IMR-90 (cell line): ENCODE measurements around the gene WNT10A. TPM values are rescaled to one million over a fixed set of nuclear protein-coding genes. Genes with fewer than 3 reads are reported as not detected.

ENCODE experiments used
- ATAC-seq: fragments of 200-7000 bp; cut with Tn5 transposase; 2 replicates; pipeline ENCODE4 v1.9.1; 2020; ENCODE audit warnings: low read depth, mild to moderate bottlenecking, moderate library complexity
- BruUV-seq: library from RNA; stranded (reverse); fragments of 400-500 nt; replicated peaks from 2 replicates; lab custom pipeline; 2021; lab: Mats Ljungman, UMichigan
- CTCF ChIA-PET: fragments of 300-600 bp; formaldehyde crosslinking; extraction: SDS; loops from one replicate; lab custom pipeline; 2021; ENCODE audit warnings: antibody characterized with exemption; lab: Yijun Ruan, JAX
- POLR2A ChIA-PET: fragments of 300-600 bp; sonication (Branson Sonifier 250); formaldehyde crosslinking; loops from one replicate; lab custom pipeline; 2022; ENCODE audit warnings: antibody characterized with exemption; ENCODE audit not compliant: unreplicated experiment; lab: Charles Lee
- DNase-seq: peaks from one replicate; pipeline ENCODE4 v3.0.0; 2013
- H2AFZ ChIP-seq: replicated peaks from 2 replicates; pipeline ENCODE3; 2013; ENCODE audit warnings: low read length, mild to moderate bottlenecking; ENCODE audit not compliant: poor library complexity
- H2AK5ac ChIP-seq: 2 replicates; pipeline ENCODE4 v1.6.1; 2013; ENCODE audit warnings: low read depth, low read length, inconsistent platforms
- H2AK9ac ChIP-seq: replicated peaks from 2 replicates; pipeline ENCODE3; 2013; ENCODE audit warnings: mild to moderate bottlenecking, low read depth, low read length, moderate library complexity; ENCODE audit not compliant: poor library complexity
- H2BK120ac ChIP-seq: 2 replicates; pipeline ENCODE4 v1.6.1; 2013; ENCODE audit warnings: low read depth, low read length, inconsistent platforms
- H2BK15ac ChIP-seq: 3 replicates; pipeline ENCODE4 v1.6.1; 2013; ENCODE audit warnings: low read depth, low read length, inconsistent platforms
- H2BK20ac ChIP-seq: 2 replicates; pipeline ENCODE4 v1.6.1; 2013; ENCODE audit warnings: low read depth, mild to moderate bottlenecking, inconsistent platforms, low read length, moderate library complexity
- H2BK5ac ChIP-seq: 2 replicates; pipeline ENCODE4 v1.6.1; 2013; ENCODE audit warnings: mild to moderate bottlenecking, low read depth, low read length, inconsistent platforms; ENCODE audit not compliant: poor library complexity, severe bottlenecking
- H3K14ac ChIP-seq: replicated peaks from 2 replicates; pipeline ENCODE4 v1.6.1; 2013; ENCODE audit warnings: low read depth, low read length, inconsistent platforms
- H3K18ac ChIP-seq: 2 replicates; pipeline ENCODE4 v1.6.1; 2013; ENCODE audit warnings: low read depth, low read length, control low read depth
- H3K23ac ChIP-seq: 2 replicates; pipeline ENCODE4 v1.6.1; 2013; ENCODE audit warnings: low read depth, low read length, inconsistent platforms
- H3K27ac ChIP-seq: 2 replicates; pipeline ENCODE4 v1.5.1; 2013; ENCODE audit warnings: mild to moderate bottlenecking, control low read depth, low read length; ENCODE audit not compliant: insufficient read depth
- H3K27me3 ChIP-seq: 2 replicates; pipeline ENCODE4 v1.6.1; 2013; ENCODE audit warnings: low read length; ENCODE audit not compliant: control insufficient read depth, insufficient read depth
- H3K36me3 ChIP-seq: 2 replicates; pipeline ENCODE4 v1.6.1; 2013; ENCODE audit warnings: low read length, mixed read lengths; ENCODE audit not compliant: control insufficient read depth, insufficient read depth
- H3K4ac ChIP-seq: 2 replicates; pipeline ENCODE4 v1.6.1; 2013; ENCODE audit warnings: low read depth, low read length, inconsistent platforms
- H3K4me1 ChIP-seq: 2 replicates; pipeline ENCODE4 v1.6.1; 2013; ENCODE audit warnings: low read length, mixed read lengths; ENCODE audit not compliant: control insufficient read depth, insufficient read depth
- H3K4me2 ChIP-seq: 2 replicates; pipeline ENCODE4 v1.6.1; 2013; ENCODE audit warnings: low read depth, mild to moderate bottlenecking, control low read depth, low read length, moderate library complexity
- H3K4me3 ChIP-seq: 2 replicates; pipeline ENCODE4 v1.5.1; 2013; ENCODE audit warnings: low read depth, mild to moderate bottlenecking, control low read depth, low read length, moderate library complexity; ENCODE audit not compliant: insufficient read depth
- H3K56ac ChIP-seq: 2 replicates; pipeline ENCODE4 v1.6.1; 2013; ENCODE audit warnings: low read length, inconsistent platforms; ENCODE audit not compliant: insufficient read depth; ENCODE audit errors: extremely low read depth
- H3K79me1 ChIP-seq, 2 experiments: 2 replicates each; pipeline ENCODE4 v1.6.1; 2013; ENCODE audit warnings: low read length in 2 of 2, inconsistent platforms in 1 of 2, low read depth in 1 of 2
- H3K9ac ChIP-seq: 2 replicates; pipeline ENCODE4 v1.6.1; 2013; ENCODE audit warnings: low read depth, low read length, control low read depth
- H3K9me1 ChIP-seq: 2 replicates; pipeline ENCODE4 v1.6.1; 2013; ENCODE audit warnings: low read length, inconsistent platforms; ENCODE audit not compliant: insufficient read depth
- H3K9me3 ChIP-seq: 2 replicates; pipeline ENCODE4 v1.6.1; 2013; ENCODE audit warnings: low read length; ENCODE audit not compliant: control insufficient read depth, insufficient read depth
- H4K20me1 ChIP-seq: 2 replicates; pipeline ENCODE4 v1.6.1; 2013; ENCODE audit warnings: low read length, inconsistent platforms; ENCODE audit not compliant: insufficient read depth
- H4K5ac ChIP-seq: 2 replicates; pipeline ENCODE4 v1.6.1; 2013; ENCODE audit warnings: mild to moderate bottlenecking, low read depth, low read length, control low read depth
- H4K8ac ChIP-seq, 2 experiments: 2 replicates each; pipeline ENCODE4 v1.6.1; 2013; ENCODE audit warnings: low read depth in 2 of 2, low read length in 2 of 2, control low read depth in 1 of 2, inconsistent platforms in 1 of 2
- H4K91ac ChIP-seq: 2 replicates; pipeline ENCODE4 v1.6.1; 2013; ENCODE audit warnings: low read depth, low read length, inconsistent platforms; ENCODE audit not compliant: insufficient read depth
- BHLHE40 ChIP-seq: fragments of 150-350 bp; IDR thresholded peaks from 2 replicates; pipeline ENCODE4 v1.6.1; 2016; ENCODE audit warnings: mild to moderate bottlenecking, low read depth, low read length
- CEBPB ChIP-seq: IDR thresholded peaks from 2 replicates; pipeline ENCODE4 v1.6.1; 2012; ENCODE audit warnings: low read depth, low read length, improper control_type of control experiment
- CTCF ChIP-seq: conservative IDR thresholded peaks from 2 replicates; pipeline ENCODE4 v1.5.1; 2012; ENCODE audit warnings: mild to moderate bottlenecking, low read depth, low read length, improper control_type of control experiment
- FOS ChIP-seq: fragments of 150-350 bp; IDR thresholded peaks from 2 replicates; pipeline ENCODE4 v1.6.1; 2016; ENCODE audit warnings: low read depth, low read length
- MAFK ChIP-seq: IDR thresholded peaks from 2 replicates; pipeline ENCODE4 v1.6.1; 2012; ENCODE audit warnings: low read depth, low read length, improper control_type of control experiment
- MAZ ChIP-seq: IDR thresholded peaks from 2 replicates; pipeline ENCODE4 v1.6.1; 2012; ENCODE audit warnings: low read depth, mild to moderate bottlenecking, low read length, improper control_type of control experiment, moderate library complexity, borderline replicate concordance
- MXI1 ChIP-seq: IDR thresholded peaks from 2 replicates; pipeline ENCODE4 v1.6.1; 2012; ENCODE audit warnings: low read depth, mild to moderate bottlenecking, low read length, moderate library complexity, borderline replicate concordance
- NFE2L2 ChIP-seq: fragments of 150-350 bp; IDR thresholded peaks from 2 replicates; pipeline ENCODE4 v1.6.1; 2016; ENCODE audit warnings: low read depth, mild to moderate bottlenecking, low read length
- POLR2A ChIP-seq: IDR thresholded peaks from 2 replicates; pipeline ENCODE4 v1.6.1; 2012; ENCODE audit warnings: mild to moderate bottlenecking, low read depth, low read length
- RAD21 ChIP-seq: IDR thresholded peaks from 2 replicates; pipeline ENCODE4 v1.6.1; 2012; ENCODE audit warnings: low read length, improper control_type of control experiment
- RCOR1 ChIP-seq: IDR thresholded peaks from 2 replicates; pipeline ENCODE4 v1.6.1; 2012; ENCODE audit warnings: mild to moderate bottlenecking, low read length, improper control_type of control experiment; ENCODE audit not compliant: insufficient replicate concordance
- RFX5 ChIP-seq: IDR thresholded peaks from 2 replicates; pipeline ENCODE4 v1.8.0; 2012; ENCODE audit warnings: low read depth, mild to moderate bottlenecking, low read length, moderate library complexity
- SMC3 ChIP-seq: fragments of 150-350 bp; IDR thresholded peaks from 2 replicates; pipeline ENCODE4 v1.6.1; 2016; ENCODE audit warnings: low read depth, mild to moderate bottlenecking, antibody characterized with exemption, low read length, moderate library complexity
- WGBS, 2 experiments: methylation state at CpG; one replicate each; pipeline versions ENCODE4 v1.1.5 to v1.1.7; 2013; ENCODE audit warnings: missing lambda C conversion rate in 2 of 2; ENCODE audit not compliant: insufficient read length in 1 of 2; ENCODE audit errors: extremely low coverage in 2 of 2; 5-methylcytosine and 5-hydroxymethylcytosine counted together
- dilution Hi-C: fragments of 300-500 bp; cut with HindIII; formaldehyde crosslinking; loops from one replicate; pipeline ENCODE4 v1.14.3; 2018; ENCODE audit warnings: low sequenced_read_pairs; ENCODE audit not compliant: unreplicated experiment
- in situ Hi-C: fragments of 300-500 bp; cut with MboI; formaldehyde crosslinking; loops from 3 replicates; pipeline ENCODE4 v1.14.3; 2019; ENCODE audit warnings: low sequenced_read_pairs, inconsistent platforms, mixed read lengths
- intact Hi-C: fragments of 100-400 bp; cut with micrococcal nuclease; formaldehyde crosslinking; loops from 2 replicates; pipeline ENCODE4 v1.10.0; 2022
- polyA plus RNA-seq, 3 experiments: library from polyadenylated mRNA; depleted of rRNA; stranded (reverse); fragments of >200 nt; gene quantifications; 2 replicates each; pipeline ENCODE4 v1.2.3, GENCODE V29; 2012; ENCODE audit warnings: low replicate concordance in 1 of 3
- total RNA-seq: library from RNA; depleted of rRNA; stranded (reverse); fragments of >200 nt; gene quantifications from 2 replicates; pipeline ENCODE4 v1.2.3, GENCODE V29; 2012
- TF ChIP-seq, protein P1 (sequence below): fragments of 150-350 bp; IDR thresholded peaks from 2 replicates; pipeline ENCODE4 v1.6.1; 2017; ENCODE audit warnings: mild to moderate bottlenecking, antibody characterized with exemption, low read length, low read depth
- TF ChIP-seq, protein P2 (sequence below): fragments of 150-350 bp; IDR thresholded peaks from 2 replicates; pipeline ENCODE4 v1.6.1; 2016; ENCODE audit warnings: low read depth, mild to moderate bottlenecking, low read length, moderate library complexity, borderline replicate concordance

Gene WNT10A
- total and polyA plus RNA-seq, 2 of the 4 experiments (the other 2 are of a cell fraction): not detected

DNA sequence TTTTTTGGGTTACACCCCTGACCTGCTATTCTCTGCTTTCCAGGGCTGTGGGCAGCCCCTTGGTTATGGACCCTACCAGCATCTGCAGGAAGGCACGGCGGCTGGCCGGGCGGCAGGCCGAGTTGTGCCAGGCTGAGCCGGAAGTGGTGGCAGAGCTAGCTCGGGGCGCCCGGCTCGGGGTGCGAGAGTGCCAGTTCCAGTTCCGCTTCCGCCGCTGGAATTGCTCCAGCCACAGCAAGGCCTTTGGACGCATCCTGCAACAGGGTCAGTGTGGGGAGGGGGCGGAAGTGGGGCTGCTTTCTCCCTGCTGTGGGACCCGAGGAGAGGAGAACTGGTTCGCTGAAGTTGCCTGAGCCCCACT is 9.7 kb upstream of the WNT10A start:
- Histone ChIP-seq H4K5ac (no peak overlapping the region), H2BK120ac (no peak overlapping the region), H3K27ac (no peak overlapping the region), H3K36me3 (no peaks in the 10 kb centered on the region), H3K9me3 (peaks cover 2% of the 10 kb centered on the region), H3K9ac (no peak overlapping the region), H2AK9ac (no peak overlapping the region), H2BK5ac (no peak overlapping the region), H3K4me3 (no peak overlapping the region), H2AFZ (no peak overlapping the region), H4K8ac (no peak overlapping the region), H3K18ac (no peak overlapping the region), H3K56ac (no peak overlapping the region), H2AK5ac (no peak overlapping the region), H4K20me1 (no peaks in the 10 kb centered on the region), H3K14ac (no peak overlapping the region), H3K23ac (peak overlapping the region; percentile 33; the same call in 1 of the 2 replicates), H2BK20ac (no peak overlapping the region), H3K9me1 (no peaks in the 10 kb centered on the region), H2BK15ac (no peak overlapping the region), H3K4ac (no peak overlapping the region), H3K4me2 (no peak overlapping the region), H4K91ac (no peak overlapping the region), H3K4me1 (no peaks in the 10 kb centered on the region), H3K27me3 (peaks cover 92% of the 10 kb centered on the region), H3K79me1 (no peaks in the 10 kb centered on the region)
- 5% methylated on average over 10 of the region's 18 CpGs; no CpG with 5 or more reads in 1 of the 2 experiments for WGBS, 2 experiments
- ChIA-PET CTCF (no interaction called here), POLR2A (no interaction called here)
- dilution Hi-C loops (no loop called here), intact Hi-C loops (no loop called here), in situ Hi-C loops (no loop called here)
- no TSS peak for BruUV-seq
- DNase-seq: no peak
- TF ChIP-seq POLR2A: no peak
- TF ChIP-seq NFE2L2: no peak
- TF ChIP-seq BHLHE40: no peak
- TF ChIP-seq, protein P1, sequence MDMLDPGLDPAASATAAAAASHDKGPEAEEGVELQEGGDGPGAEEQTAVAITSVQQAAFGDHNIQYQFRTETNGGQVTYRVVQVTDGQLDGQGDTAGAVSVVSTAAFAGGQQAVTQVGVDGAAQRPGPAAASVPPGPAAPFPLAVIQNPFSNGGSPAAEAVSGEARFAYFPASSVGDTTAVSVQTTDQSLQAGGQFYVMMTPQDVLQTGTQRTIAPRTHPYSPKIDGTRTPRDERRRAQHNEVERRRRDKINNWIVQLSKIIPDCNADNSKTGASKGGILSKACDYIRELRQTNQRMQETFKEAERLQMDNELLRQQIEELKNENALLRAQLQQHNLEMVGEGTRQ: no peak
- no peak for TF ChIP-seq CTCF
- TF ChIP-seq RCOR1: no peak
- no peak for TF ChIP-seq CEBPB
- TF ChIP-seq RAD21: no peak
- TF ChIP-seq SMC3: no peak
- TF ChIP-seq FOS: no peak
- TF ChIP-seq MXI1: no peak
- no peak for TF ChIP-seq MAZ
- TF ChIP-seq RFX5: no peak
- TF ChIP-seq, protein P2, sequence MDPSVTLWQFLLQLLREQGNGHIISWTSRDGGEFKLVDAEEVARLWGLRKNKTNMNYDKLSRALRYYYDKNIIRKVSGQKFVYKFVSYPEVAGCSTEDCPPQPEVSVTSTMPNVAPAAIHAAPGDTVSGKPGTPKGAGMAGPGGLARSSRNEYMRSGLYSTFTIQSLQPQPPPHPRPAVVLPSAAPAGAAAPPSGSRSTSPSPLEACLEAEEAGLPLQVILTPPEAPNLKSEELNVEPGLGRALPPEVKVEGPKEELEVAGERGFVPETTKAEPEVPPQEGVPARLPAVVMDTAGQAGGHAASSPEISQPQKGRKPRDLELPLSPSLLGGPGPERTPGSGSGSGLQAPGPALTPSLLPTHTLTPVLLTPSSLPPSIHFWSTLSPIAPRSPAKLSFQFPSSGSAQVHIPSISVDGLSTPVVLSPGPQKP: no peak
- no peak for TF ChIP-seq MAFK
- ATAC-seq: no peak
